Liver (tissue), 9 donors: ENCODE data around the gene LY6G5B. TPM values are rescaled to one million over a fixed set of nuclear protein-coding genes. Genes with fewer than 3 reads are reported as not detected.

Experiments
- DNase-seq: peaks from one replicate; pipeline ENCODE4 v3.0.0-alpha.2; 2017; ENCODE audit warnings: low spot score
- H3K27ac ChIP-seq, 2 donors: one replicate each; pipeline ENCODE4 v1.7.0; 2013; ENCODE audit warnings: inconsistent platforms in 2 of 2, low read length in 2 of 2, control low read depth in 1 of 2, low read depth in 1 of 2, mild to moderate bottlenecking in 1 of 2
- H3K27me3 ChIP-seq, 4 donors: one replicate each; pipeline versions ENCODE4 v1.6.1 to v1.7.0; 2013; ENCODE audit warnings: low read length in 3 of 4, inconsistent platforms in 1 of 4, mild to moderate bottlenecking in 1 of 4, moderate library complexity in 1 of 4; ENCODE audit not compliant: control insufficient read depth in 4 of 4, insufficient read depth in 4 of 4
- H3K36me3 ChIP-seq, 4 donors: one replicate each; pipeline versions ENCODE4 v1.6.1 to v1.7.0; 2013; ENCODE audit warnings: low read length in 3 of 4, mild to moderate bottlenecking in 3 of 4, low read depth in 1 of 4, moderate library complexity in 1 of 4; ENCODE audit not compliant: control insufficient read depth in 4 of 4, insufficient read depth in 3 of 4
- H3K4me1 ChIP-seq, 4 donors: one replicate each; pipeline versions ENCODE4 v1.6.1 to v1.7.0; 2013; ENCODE audit warnings: low read length in 3 of 4, mild to moderate bottlenecking in 3 of 4, moderate library complexity in 1 of 4; ENCODE audit not compliant: control insufficient read depth in 4 of 4, insufficient read depth in 4 of 4
- H3K4me3 ChIP-seq, 3 donors: one replicate each; pipeline versions ENCODE4 v1.6.1 to v1.7.0; 2013; ENCODE audit warnings: low read length in 3 of 3, control low read depth in 1 of 3, low read depth in 1 of 3, mild to moderate bottlenecking in 1 of 3
- H3K9ac ChIP-seq, 2 donors: one replicate each; pipeline ENCODE4 v1.7.0; 2013; ENCODE audit warnings: low read length in 2 of 2, mild to moderate bottlenecking in 2 of 2, moderate library complexity in 2 of 2, control low read depth in 1 of 2, low read depth in 1 of 2
- H3K9me3 ChIP-seq, 4 donors: one replicate each; pipeline versions ENCODE4 v1.6.1 to v1.7.0; 2013; ENCODE audit warnings: low read length in 3 of 4; ENCODE audit not compliant: control insufficient read depth in 4 of 4
- ATF3 ChIP-seq: IDR thresholded peaks from 2 replicates; pipeline ENCODE4 v1.6.1; 2016; ENCODE audit warnings: antibody characterized with exemption
- EGR1 ChIP-seq, 2 donors: IDR thresholded peaks; 2 replicates each; pipeline ENCODE4 v1.6.1; 2016 to 2018; ENCODE audit warnings: antibody characterized with exemption in 2 of 2, low read depth in 2 of 2
- FOXA1 ChIP-seq: IDR thresholded peaks from 2 replicates; pipeline ENCODE4 v1.6.1; 2016; ENCODE audit warnings: antibody characterized with exemption
- FOXA2 ChIP-seq: IDR thresholded peaks from 2 replicates; pipeline ENCODE4 v1.6.1; 2016; ENCODE audit warnings: antibody characterized with exemption
- GABPA ChIP-seq, 2 donors: IDR thresholded peaks in 1 of 2; conservative IDR thresholded peaks in 1 of 2; 2 replicates each; pipeline ENCODE4 v1.6.1; 2016; ENCODE audit warnings: antibody characterized with exemption in 2 of 2, mild to moderate bottlenecking in 1 of 2, moderate library complexity in 1 of 2
- HNF4A ChIP-seq, 2 donors: conservative IDR thresholded peaks; 2 replicates each; pipeline ENCODE4 v1.6.1; 2016; ENCODE audit warnings: antibody characterized with exemption in 2 of 2, mild to moderate bottlenecking in 2 of 2
- HNF4G ChIP-seq: IDR thresholded peaks from 2 replicates; pipeline ENCODE4 v1.6.1; 2016; ENCODE audit warnings: antibody characterized with exemption
- JUND ChIP-seq, 2 donors: IDR thresholded peaks; 2 replicates each; pipeline ENCODE4 v1.6.1; 2016; ENCODE audit warnings: antibody characterized with exemption in 2 of 2
- NR2F2 ChIP-seq: IDR thresholded peaks from 2 replicates; pipeline ENCODE4 v1.6.1; 2016; ENCODE audit warnings: antibody characterized with exemption
- RAD21 ChIP-seq, 2 donors: IDR thresholded peaks; 2 replicates each; pipeline ENCODE4 v1.6.1; 2016; ENCODE audit warnings: antibody characterized with exemption in 2 of 2, mild to moderate bottlenecking in 2 of 2
- RXRA ChIP-seq, 2 donors: IDR thresholded peaks; 2 replicates each; pipeline ENCODE4 v1.6.1; 2017 to 2018; ENCODE audit warnings: antibody characterized with exemption in 2 of 2, mild to moderate bottlenecking in 1 of 2
- SP1 ChIP-seq: IDR thresholded peaks from 2 replicates; pipeline ENCODE4 v1.6.1; 2018; ENCODE audit warnings: antibody characterized with exemption, mild to moderate bottlenecking
- TAF1 ChIP-seq: conservative IDR thresholded peaks from 2 replicates; pipeline ENCODE4 v1.6.1; 2016; ENCODE audit warnings: antibody characterized with exemption, mild to moderate bottlenecking
- YY1 ChIP-seq: IDR thresholded peaks from 2 replicates; pipeline ENCODE4 v1.6.1; 2016; ENCODE audit warnings: antibody characterized with exemption, mild to moderate bottlenecking
- ZBTB33 ChIP-seq: IDR thresholded peaks from 2 replicates; pipeline ENCODE4 v1.6.1; 2016; ENCODE audit warnings: antibody characterized with exemption
- WGBS: extraction: QIAGEN DNeasy Blood & Tissue Kit; methylation state at CpG from one replicate; pipeline ENCODE4 v1.1.7; 2013; 5-methylcytosine and 5-hydroxymethylcytosine counted together
- polyA plus RNA-seq, 2 donors: library from polyadenylated mRNA; stranded (reverse) in 1 of 2; unstranded in 1 of 2; fragments of 200-250 nt in 1 of 2; fragments of >200 nt in 1 of 2; fragmentation: Nextera tagmentation in 1 of 2; extraction: Ambion mirVana in 1 of 2; gene quantifications; one replicate each; pipeline versions ENCODE4 v1.2.1 to v1.2.3, GENCODE V29; 2013 to 2015
- total RNA-seq, 2 donors: library from RNA; depleted of rRNA; stranded (reverse); fragments of >200 nt; gene quantifications; one replicate each; pipeline ENCODE4 v1.2.3, GENCODE V29; 2014
- TF ChIP-seq, protein P1 (sequence below): IDR thresholded peaks from 2 replicates; pipeline ENCODE4 v1.6.1; 2016; ENCODE audit warnings: antibody characterized with exemption
- TF ChIP-seq, protein P2 (sequence below): IDR thresholded peaks from 2 replicates; pipeline ENCODE4 v1.6.1; 2016; ENCODE audit warnings: antibody characterized with exemption, mild to moderate bottlenecking
- TF ChIP-seq, protein P3 (sequence below): fragments of 150-350 bp; IDR thresholded peaks from 2 replicates; pipeline ENCODE4 v1.5.1; 2017; ENCODE audit warnings: improper control_type of control experiment, low read depth, low read length; ENCODE audit not compliant: missing input control
- donor health status: healthy.
- donor health status: healthy.
- donor health status: healthy.
- donor health status: healthy.
- donor health status: healthy.

Gene LY6G5B
- total and polyA plus RNA-seq, 4 donors: 1.2 to 5.9 (median 2.1) TPM

DNA sequence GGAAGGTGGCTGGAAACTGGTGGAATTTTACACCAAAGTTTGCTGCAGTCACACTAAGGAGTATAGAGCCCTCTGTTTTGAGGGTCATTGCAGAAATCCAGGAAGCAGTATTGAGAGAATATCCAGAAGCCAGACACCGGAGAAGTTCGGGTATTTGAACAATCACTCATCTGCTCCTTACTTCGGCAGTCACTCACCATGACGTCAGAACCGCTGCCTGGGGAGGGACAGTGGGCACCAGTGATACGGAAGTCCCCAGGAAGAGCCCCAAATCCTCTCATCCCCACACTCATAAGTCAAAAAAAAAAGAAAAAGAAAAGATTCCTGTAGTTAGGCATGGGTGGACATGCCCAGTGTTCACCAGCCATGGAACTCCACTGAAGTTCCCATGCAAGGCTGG, 7.1 kb downstream of the LY6G5B start:
- H3K4me1 ChIP-seq: peaks cover 1 to 16% (median 9%) of the 10 kb centered on the region in 4 donors
- H3K27me3 ChIP-seq: no peaks in the 10 kb centered on the region
- no peak for DNase-seq
- no peak overlapping the region for H3K27ac ChIP-seq
- no peaks in the 10 kb centered on the region for H3K9me3 ChIP-seq
- no peak overlapping the region for H3K4me3 ChIP-seq
- peaks cover 2 to 12% (median 7%) of the 10 kb centered on the region in 4 donors for H3K36me3 ChIP-seq
- no peak for TF ChIP-seq NR2F2
- no peak for TF ChIP-seq SP1
- no peak for TF ChIP-seq GABPA (IDR thresholded peaks at IDR 0.05 in 1 of 2, conservative IDR thresholded peaks at IDR 0.05 in 1 of 2)
- TF ChIP-seq, protein P1, sequence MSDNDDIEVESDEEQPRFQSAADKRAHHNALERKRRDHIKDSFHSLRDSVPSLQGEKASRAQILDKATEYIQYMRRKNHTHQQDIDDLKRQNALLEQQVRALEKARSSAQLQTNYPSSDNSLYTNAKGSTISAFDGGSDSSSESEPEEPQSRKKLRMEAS: no peak
- TF ChIP-seq RXRA (IDR thresholded peaks at IDR 0.05): no peak
- no peak for TF ChIP-seq FOXA2
- no peak for TF ChIP-seq JUND (IDR thresholded peaks at IDR 0.05)
- TF ChIP-seq, protein P2, sequence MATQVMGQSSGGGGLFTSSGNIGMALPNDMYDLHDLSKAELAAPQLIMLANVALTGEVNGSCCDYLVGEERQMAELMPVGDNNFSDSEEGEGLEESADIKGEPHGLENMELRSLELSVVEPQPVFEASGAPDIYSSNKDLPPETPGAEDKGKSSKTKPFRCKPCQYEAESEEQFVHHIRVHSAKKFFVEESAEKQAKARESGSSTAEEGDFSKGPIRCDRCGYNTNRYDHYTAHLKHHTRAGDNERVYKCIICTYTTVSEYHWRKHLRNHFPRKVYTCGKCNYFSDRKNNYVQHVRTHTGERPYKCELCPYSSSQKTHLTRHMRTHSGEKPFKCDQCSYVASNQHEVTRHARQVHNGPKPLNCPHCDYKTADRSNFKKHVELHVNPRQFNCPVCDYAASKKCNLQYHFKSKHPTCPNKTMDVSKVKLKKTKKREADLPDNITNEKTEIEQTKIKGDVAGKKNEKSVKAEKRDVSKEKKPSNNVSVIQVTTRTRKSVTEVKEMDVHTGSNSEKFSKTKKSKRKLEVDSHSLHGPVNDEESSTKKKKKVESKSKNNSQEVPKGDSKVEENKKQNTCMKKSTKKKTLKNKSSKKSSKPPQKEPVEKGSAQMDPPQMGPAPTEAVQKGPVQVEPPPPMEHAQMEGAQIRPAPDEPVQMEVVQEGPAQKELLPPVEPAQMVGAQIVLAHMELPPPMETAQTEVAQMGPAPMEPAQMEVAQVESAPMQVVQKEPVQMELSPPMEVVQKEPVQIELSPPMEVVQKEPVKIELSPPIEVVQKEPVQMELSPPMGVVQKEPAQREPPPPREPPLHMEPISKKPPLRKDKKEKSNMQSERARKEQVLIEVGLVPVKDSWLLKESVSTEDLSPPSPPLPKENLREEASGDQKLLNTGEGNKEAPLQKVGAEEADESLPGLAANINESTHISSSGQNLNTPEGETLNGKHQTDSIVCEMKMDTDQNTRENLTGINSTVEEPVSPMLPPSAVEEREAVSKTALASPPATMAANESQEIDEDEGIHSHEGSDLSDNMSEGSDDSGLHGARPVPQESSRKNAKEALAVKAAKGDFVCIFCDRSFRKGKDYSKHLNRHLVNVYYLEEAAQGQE: no peak
- no peak for TF ChIP-seq RAD21 (IDR thresholded peaks at IDR 0.05)
- TF ChIP-seq YY1: no peak
- TF ChIP-seq ATF3: no peak
- TF ChIP-seq, protein P3, sequence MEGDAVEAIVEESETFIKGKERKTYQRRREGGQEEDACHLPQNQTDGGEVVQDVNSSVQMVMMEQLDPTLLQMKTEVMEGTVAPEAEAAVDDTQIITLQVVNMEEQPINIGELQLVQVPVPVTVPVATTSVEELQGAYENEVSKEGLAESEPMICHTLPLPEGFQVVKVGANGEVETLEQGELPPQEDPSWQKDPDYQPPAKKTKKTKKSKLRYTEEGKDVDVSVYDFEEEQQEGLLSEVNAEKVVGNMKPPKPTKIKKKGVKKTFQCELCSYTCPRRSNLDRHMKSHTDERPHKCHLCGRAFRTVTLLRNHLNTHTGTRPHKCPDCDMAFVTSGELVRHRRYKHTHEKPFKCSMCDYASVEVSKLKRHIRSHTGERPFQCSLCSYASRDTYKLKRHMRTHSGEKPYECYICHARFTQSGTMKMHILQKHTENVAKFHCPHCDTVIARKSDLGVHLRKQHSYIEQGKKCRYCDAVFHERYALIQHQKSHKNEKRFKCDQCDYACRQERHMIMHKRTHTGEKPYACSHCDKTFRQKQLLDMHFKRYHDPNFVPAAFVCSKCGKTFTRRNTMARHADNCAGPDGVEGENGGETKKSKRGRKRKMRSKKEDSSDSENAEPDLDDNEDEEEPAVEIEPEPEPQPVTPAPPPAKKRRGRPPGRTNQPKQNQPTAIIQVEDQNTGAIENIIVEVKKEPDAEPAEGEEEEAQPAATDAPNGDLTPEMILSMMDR: no peak
- TF ChIP-seq ZBTB33: no peak
- TF ChIP-seq HNF4A (conservative IDR thresholded peaks at IDR 0.05): no peak
- no peak for TF ChIP-seq FOXA1
- no peak for TF ChIP-seq EGR1 (IDR thresholded peaks at IDR 0.05; ENCODE audit: low read depth in 2 of 2)
- WGBS: 80% methylated on average over 6 of the region's 6 CpGs
- H3K9ac ChIP-seq: no peak overlapping the region

- no peak overlapping the region for H3K27ac ChIP-seq
- WGBS: 74% methylated on average over 8 of the region's 8 CpGs
- H3K9me3 ChIP-seq: no peaks in the 10 kb centered on the region
- no peaks in the 10 kb centered on the region for H3K27me3 ChIP-seq
- peaks cover 1 to 18% (median 12%) of the 10 kb centered on the region in 4 donors for H3K4me1 ChIP-seq
- DNase-seq: no peak
- peaks cover 0 to 4% (median 3%) of the 10 kb centered on the region in 4 donors for H3K36me3 ChIP-seq
- H3K4me3 ChIP-seq: no peak overlapping the region
- no peak overlapping the region for H3K9ac ChIP-seq
- TF ChIP-seq FOXA2 (no peak), HNF4A (conservative IDR thresholded peaks at IDR 0.05) (no peak), FOXA1 (no peak), EGR1 (IDR thresholded peaks at IDR 0.05; ENCODE audit: low read depth in 2 of 2) (no peak), RXRA (IDR thresholded peaks at IDR 0.05) (no peak), ATF3 (no peak), SP1 (no peak), RAD21 (IDR thresholded peaks at IDR 0.05) (no peak), JUND (IDR thresholded peaks at IDR 0.05) (no peak), GABPA (IDR thresholded peaks at IDR 0.05 in 1 of 2, conservative IDR thresholded peaks at IDR 0.05 in 1 of 2) (no peak), NR2F2 (no peak), TAF1 (no peak), HNF4G (no peak)
- TF ChIP-seq, protein P2: no peak
Observed at GRCh38 chr6:31677955-31678354, 8.2 kb downstream of the LY6G5B start.
